Measurements from ENCODE around the gene TTC32. TPM values are rescaled to one million over a fixed set of nuclear protein-coding genes. Genes with fewer than 3 reads are reported as not detected.
A peak's percentile ranks its signal among the peaks of the same experiment; 100 is the strongest.
"Not testable (repeated sequence)": the region's sequence is repeated elsewhere in the genome, so short reads cannot be mapped to it uniquely, and the experiment has no call there.

TTC32 gene
- 5.2 and 19.1 TPM in 2 replicates for total RNA-seq

- peak; percentile 88 for DNase-seq (ENCODE audit: low read depth)
These were observed at the start of gene TTC32 for GRCh38 chr2:19901442-19902215. Gene TTC32 (minus strand): TSS chr2:19901983. CDS start chr2:19901854, 129 bp downstream.

DNA sequence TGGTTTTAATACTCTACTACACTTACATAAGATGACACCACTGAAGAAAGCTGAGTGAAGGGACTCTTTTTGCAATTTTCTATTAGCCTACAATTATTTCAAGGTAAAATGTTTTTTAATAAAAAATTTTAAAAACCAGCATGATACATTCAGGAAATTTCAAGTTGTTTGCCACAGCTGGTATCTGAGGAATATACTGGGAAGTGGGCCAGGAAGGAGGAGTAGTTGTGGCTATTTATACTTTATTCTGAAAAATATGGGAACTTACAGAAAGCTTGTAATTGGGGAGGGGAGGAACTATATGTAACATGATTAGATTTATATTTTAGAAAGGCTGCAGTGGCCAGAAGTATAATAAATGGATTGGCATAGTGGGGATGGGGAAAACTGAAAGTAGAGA lies 47.3 kb upstream of the TTC32 start:
- DNase-seq (ENCODE audit: low read depth): no peak

GRCh38 chr2:19947184-19947940 lies 45.6 kb upstream of the TTC32 start:
- DNase-seq (ENCODE audit: low read depth): no peak

- DNase-seq (ENCODE audit: low read depth): no peak
These were observed 42.5 kb upstream of the TTC32 start for GRCh38 chr2:19944205-19944845.

DNA sequence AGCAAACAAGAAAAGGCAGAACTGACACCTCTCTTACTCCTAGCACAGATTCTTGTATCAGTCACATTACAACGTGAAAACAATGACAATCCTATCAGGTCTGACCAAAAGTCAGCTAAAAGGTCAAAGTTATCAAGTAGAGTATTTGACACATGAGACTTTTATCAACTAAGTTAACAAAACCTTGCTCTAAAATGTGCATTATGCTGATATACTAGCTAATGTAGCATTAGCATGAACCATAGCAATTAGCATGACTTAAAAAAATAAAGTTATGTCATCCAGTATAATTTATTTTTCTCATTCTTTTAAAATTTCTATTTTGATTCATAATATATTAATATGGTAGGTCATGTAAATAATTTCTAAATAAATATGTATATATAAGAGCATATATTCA lies 41.4 kb upstream of the TTC32 start:
- DNase-seq (ENCODE audit: low read depth): no peak

- no peak for DNase-seq (ENCODE audit: low read depth)
These were observed 40.4 kb upstream of the TTC32 start for GRCh38 chr2:19942199-19942598.

GRCh38 chr2:19937004-19937403 lies 35.2 kb upstream of the TTC32 start:
- no peak for DNase-seq (ENCODE audit: low read depth)

DNA sequence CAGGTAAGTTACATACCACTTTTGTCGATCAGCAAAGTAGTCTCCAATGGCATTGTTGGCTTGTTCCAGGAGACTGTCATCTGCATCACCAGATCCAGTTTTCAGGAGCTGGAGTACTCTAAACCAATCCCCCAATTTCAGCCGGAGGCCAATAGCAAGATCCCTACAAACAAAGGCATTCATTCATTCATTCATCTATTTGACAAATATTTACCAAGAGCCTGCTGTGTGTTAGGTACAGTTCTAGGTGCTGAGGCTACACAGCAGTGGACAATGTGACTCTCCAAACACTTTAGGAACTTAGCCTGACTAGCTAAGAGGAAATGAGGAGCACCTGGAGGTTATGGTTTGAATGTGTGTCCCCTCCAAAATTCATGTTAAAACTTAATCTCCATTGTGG lies 34.4 kb upstream of the TTC32 start:
- no peak for DNase-seq (ENCODE audit: low read depth)

GRCh38 chr2:19933351-19933981 lies 31.7 kb upstream of the TTC32 start:
- peak; percentile 95 for DNase-seq (ENCODE audit: low read depth)

- no peak for DNase-seq (ENCODE audit: low read depth)
These were observed 31.1 kb upstream of the TTC32 start for GRCh38 chr2:19932928-19933327.

DNA sequence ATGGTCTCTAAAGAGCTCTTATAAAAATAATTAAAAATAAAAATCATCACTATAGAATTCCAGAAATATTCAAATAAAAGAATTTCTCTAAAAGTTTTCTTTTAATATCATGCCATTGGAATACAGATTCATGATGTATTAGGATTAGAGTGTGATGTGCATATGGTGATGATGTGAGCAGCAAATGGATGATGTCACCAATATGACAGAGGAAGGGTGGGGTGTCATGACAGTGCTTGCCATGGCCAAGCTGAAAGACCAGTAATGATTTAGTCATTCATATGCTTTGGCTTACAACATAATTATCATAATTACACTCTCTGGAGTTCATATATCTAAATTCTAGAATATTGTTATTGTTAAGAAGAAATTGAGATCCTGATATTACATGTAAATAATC lies 27.4 kb upstream of the TTC32 start:
- DNase-seq (ENCODE audit: low read depth): no peak

DNA sequence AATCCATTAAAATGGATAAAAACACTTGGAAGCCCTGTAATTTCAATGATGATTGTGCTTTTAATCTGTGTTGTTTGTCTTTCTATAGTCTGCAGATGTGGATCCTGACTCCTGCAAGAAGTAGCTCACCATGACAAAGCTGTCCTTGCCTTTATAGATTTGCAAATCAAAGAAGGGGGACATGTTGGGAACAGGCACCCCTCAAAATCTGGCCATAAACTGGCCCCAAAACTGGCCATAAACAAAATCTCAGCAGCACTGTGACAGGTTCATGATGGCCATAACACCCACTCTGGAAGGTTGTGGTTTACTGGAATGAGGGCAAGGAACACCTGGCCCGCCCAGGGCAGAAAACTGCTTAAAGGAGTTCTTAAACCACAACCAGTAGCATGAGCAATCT lies 26.0 kb upstream of the TTC32 start:
- not testable (repeated sequence) for DNase-seq (ENCODE audit: low read depth)

DNA sequence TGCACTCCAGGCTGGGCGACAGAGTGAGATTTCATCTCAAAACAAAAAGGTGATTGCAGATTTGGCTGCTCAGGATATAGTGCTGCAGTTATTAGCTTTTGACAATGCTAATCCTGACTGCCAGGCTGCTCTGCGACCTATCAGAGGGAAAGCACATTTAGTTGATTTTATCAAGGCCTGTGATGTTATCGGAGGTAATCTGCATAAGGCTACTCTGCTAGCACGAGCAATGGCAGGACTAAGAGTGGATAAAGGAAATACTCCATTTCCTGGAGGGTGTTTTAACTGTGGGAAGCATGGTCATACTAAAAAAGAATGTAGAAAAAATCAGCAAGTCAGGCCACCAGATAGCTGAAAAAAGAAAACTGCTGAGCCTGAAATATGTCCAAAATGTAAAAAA lies 22.7 kb upstream of the TTC32 start:
- DNase-seq (ENCODE audit: low read depth): not testable (repeated sequence)

DNA sequence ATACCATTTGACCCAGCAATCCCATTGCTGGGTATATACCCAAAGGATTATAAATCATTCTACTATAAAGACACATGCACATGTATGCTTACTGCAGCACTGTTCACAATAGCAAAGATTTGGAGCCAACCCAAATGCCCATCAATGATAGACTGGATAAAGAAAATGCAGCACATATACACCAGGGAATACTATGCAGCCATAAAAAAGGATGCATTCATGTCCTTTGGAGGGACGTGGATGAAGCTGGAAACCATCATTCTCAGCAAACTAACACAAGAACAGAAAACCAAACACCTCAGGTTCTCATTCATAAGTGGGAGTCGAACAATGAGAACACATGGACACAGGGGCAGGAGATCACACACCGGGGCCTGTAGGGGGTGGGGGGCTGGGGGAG lies 20.4 kb upstream of the TTC32 start:
- DNase-seq (ENCODE audit: low read depth): not testable (repeated sequence)

DNA sequence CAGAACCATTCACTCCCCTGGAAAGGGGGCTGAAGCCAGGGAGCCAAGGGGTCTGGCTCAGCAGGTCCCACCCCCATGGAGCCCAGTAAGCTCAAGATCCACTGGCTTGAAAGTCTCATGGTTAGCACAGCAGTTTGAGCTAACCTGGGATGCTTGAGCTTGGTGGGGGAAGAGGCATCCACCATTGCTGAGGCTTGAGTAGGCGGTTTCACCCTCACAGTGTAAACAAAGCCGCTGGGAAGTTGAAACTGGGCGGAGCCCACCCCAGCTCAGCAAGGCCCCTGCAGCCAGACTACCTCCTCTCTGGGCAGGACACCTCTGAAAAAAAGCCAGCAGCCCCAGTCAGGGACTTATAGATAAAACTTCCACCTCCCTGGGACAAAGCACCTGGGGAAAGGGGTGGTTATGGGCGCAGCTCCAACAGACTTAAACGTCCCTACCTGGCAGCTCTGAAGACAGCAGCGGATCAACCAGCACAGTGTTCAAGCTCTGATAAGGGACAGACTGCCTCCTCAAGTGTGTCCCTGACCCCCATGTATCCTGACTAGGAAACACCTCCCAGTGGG lies 14.7 kb upstream of the TTC32 start:
- DNase-seq (ENCODE audit: low read depth): no peak

GRCh38 chr2:19914266-19914975 lies 12.6 kb upstream of the TTC32 start:
- DNase-seq (ENCODE audit: low read depth): no peak

- DNase-seq (ENCODE audit: low read depth): peak; percentile 99
These were observed 10.2 kb upstream of the TTC32 start for GRCh38 chr2:19911808-19912509.

- no peak for DNase-seq (ENCODE audit: low read depth)
These were observed 495 bp upstream of the TTC32 start for GRCh38 chr2:19902216-19902740.

DNA sequence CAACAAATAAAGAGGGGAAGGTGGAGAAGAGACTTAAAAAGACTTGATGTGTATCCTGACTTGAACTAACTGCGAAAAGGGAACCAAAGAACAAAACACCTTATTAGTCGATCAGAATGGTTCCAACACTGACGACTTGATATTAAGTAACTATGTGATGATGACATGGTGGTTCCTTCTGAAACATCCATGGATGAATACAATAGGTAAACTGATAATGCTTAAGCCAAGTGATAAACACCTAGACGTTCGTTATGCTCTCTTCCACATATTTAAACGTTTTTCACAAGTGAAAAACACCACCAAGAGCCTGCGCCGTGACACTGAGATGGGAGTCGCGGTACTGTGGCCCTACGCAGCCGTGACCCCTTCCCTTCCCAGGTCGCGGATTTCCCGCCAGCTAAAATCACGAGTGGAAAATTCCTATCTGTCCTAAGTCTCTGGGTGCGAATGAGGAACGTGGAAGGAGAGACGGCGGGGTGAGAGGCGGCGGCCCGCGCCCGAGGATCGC lies 797 bp downstream of the TTC32 start:
- DNase-seq (ENCODE audit: low read depth): peak; percentile 42

Data from renal cortical epithelial cell (primary cell).